ENCODE data around the gene OTOF. TPM values are rescaled to one million over a fixed set of nuclear protein-coding genes. Genes with fewer than 3 reads are reported as not detected.
"Not testable (repeated sequence)": the region's sequence is repeated elsewhere in the genome, so short reads cannot be mapped to it uniquely, and the experiment has no call there.

The OTOF gene
- polyA plus RNA-seq, 3 donors: 0.51 TPM; not detected in 2

DNA sequence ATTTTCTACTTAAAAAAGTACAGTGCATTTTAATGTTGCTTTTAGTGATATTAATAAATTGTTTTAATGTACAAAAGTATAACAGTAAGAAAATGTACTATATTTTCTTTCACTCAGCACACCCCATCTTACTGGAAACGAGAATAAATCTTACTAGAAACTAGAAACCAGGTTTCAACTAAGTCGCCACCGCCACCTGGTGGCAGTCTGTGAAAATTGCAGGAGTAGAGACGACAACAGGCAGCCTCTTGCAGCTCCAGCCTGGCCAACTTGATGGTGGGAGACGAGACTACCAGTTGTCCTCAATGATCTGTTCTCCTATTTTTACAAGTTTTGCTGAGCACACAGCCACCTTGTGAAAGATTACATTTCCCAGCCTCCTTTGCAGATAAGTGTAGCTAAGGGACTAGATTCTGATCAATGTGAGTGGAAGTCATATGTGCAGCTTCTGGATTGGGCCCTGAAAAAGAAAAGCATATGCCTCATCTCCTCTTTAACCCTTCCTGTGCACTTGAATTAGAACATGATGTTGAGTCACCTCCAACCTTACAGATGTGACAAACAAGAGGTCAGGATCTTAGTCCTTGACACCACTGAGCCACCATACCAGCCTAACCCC is 8.7 kb downstream of the OTOF start:
- Histone ChIP-seq H3K4me1 (ENCODE audit: control insufficient read depth in 1 of 2, insufficient read depth in 2 of 2, low read length in 2 of 2) (no peaks in the 10 kb centered on the region), H3K79me2 (ENCODE audit: insufficient read depth, low read length) (no peaks in the 10 kb centered on the region), H3K9me3 (replicated peaks in 1 of 2; ENCODE audit: control insufficient read depth in 1 of 2, insufficient read depth in 1 of 2, low read length in 2 of 2) (peaks cover 0 to 3% of the 10 kb centered on the region in 2 donors), H2AFZ (ENCODE audit: insufficient read depth, low read depth, low read length, poor library complexity, severe bottlenecking) (no peak overlapping the region), H3K4me2 (replicated peaks; ENCODE audit: extremely low read depth, low read length, poor library complexity, severe bottlenecking) (no peak overlapping the region), H3K9ac (ENCODE audit: insufficient read depth, low read length, poor library complexity, severe bottlenecking) (no peak overlapping the region), H3K36me3 (replicated peaks in 1 of 2; ENCODE audit: control insufficient read depth in 1 of 2, insufficient read depth in 2 of 2, low read length in 2 of 2) (no peaks in the 10 kb centered on the region), H4K20me1 (ENCODE audit: insufficient read depth, low read length) (no peaks in the 10 kb centered on the region), H3K4me3 (replicated peaks in 1 of 3; ENCODE audit: low read depth in 2 of 3, low read length in 3 of 3) (no peak overlapping the region), H3K27ac (ENCODE audit: low read depth in 1 of 2, low read length in 2 of 2) (no peak overlapping the region), H3K27me3 (ENCODE audit: control insufficient read depth in 2 of 2, insufficient read depth in 2 of 2, low read length in 2 of 2) (no peaks in the 10 kb centered on the region)
- peak; percentile 60 to 81 (median 67) for DNase-seq
- TF ChIP-seq, protein P1, sequence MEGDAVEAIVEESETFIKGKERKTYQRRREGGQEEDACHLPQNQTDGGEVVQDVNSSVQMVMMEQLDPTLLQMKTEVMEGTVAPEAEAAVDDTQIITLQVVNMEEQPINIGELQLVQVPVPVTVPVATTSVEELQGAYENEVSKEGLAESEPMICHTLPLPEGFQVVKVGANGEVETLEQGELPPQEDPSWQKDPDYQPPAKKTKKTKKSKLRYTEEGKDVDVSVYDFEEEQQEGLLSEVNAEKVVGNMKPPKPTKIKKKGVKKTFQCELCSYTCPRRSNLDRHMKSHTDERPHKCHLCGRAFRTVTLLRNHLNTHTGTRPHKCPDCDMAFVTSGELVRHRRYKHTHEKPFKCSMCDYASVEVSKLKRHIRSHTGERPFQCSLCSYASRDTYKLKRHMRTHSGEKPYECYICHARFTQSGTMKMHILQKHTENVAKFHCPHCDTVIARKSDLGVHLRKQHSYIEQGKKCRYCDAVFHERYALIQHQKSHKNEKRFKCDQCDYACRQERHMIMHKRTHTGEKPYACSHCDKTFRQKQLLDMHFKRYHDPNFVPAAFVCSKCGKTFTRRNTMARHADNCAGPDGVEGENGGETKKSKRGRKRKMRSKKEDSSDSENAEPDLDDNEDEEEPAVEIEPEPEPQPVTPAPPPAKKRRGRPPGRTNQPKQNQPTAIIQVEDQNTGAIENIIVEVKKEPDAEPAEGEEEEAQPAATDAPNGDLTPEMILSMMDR (IDR thresholded peaks at IDR 0.05): peak; percentile 96
- no peaks in the 10 kb centered on the region for H3K4me1 Mint-ChIP-seq
- no peak overlapping the region for H3K4me3 Mint-ChIP-seq
- intact Hi-C loops (cut with micrococcal nuclease): loop anchor here (2.0 to 10.0 kb wide), 2 partner anchors 224 to 518 kb away; partner anchors contain the start of genes HADHA (in 1 of the 2) and HADHB (in 1 of the 2)
- H3K27ac Mint-ChIP-seq: peak overlapping the region in 1 of 7 donors; percentile 18
- H3K27me3 Mint-ChIP-seq (ENCODE audit: low read depth in 3 of 3): peaks cover 0 to 4% (median 1%) of the 10 kb centered on the region in 3 donors
- peaks cover 2 to 7% (median 3%) of the 10 kb centered on the region in 7 donors for H3K9me3 Mint-ChIP-seq
- H3K36me3 Mint-ChIP-seq: no peaks in the 10 kb centered on the region
- WGBS (ENCODE audit: insufficient coverage): no CpG with 5 or more reads among the region's 5 CpGs

DNA sequence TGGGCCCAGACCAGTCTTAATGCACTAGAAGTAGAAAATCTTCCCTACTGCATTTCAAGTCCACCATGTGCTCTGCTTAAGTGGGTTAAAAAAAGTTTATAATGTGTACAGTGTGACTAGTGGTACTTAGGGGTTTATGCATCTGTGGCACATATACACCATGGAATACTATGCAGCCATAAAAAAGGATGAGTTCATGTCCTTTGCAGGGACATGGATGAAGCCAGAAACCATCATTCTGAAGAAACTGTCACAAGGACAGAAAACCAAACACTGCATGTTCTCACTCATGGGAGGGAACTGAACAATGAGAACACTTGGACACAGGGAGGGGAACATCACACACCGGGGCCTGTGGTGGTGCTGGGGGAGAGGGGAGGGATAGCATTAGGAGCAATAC is 9.4 kb downstream of the OTOF start:
- H3K36me3 ChIP-seq (replicated peaks in 1 of 2; ENCODE audit: control insufficient read depth in 1 of 2, insufficient read depth in 2 of 2, low read length in 2 of 2); H3K4me3 ChIP-seq (replicated peaks in 1 of 3; ENCODE audit: low read depth in 2 of 3, low read length in 3 of 3); H2AFZ ChIP-seq (ENCODE audit: insufficient read depth, low read depth, low read length, poor library complexity, severe bottlenecking); H3K27me3 Mint-ChIP-seq (ENCODE audit: low read depth in 3 of 3); H3K36me3 Mint-ChIP-seq; H3K27ac ChIP-seq (ENCODE audit: low read depth in 1 of 2, low read length in 2 of 2); H3K9ac ChIP-seq (ENCODE audit: insufficient read depth, low read length, poor library complexity, severe bottlenecking); H3K4me2 ChIP-seq (replicated peaks; ENCODE audit: extremely low read depth, low read length, poor library complexity, severe bottlenecking); H3K27me3 ChIP-seq (ENCODE audit: control insufficient read depth in 2 of 2, insufficient read depth in 2 of 2, low read length in 2 of 2); H3K9me3 ChIP-seq (replicated peaks in 1 of 2; ENCODE audit: control insufficient read depth in 1 of 2, insufficient read depth in 1 of 2, low read length in 2 of 2); H3K4me3 Mint-ChIP-seq; H3K4me1 Mint-ChIP-seq; H4K20me1 ChIP-seq (ENCODE audit: insufficient read depth, low read length); H3K27ac Mint-ChIP-seq; H3K79me2 ChIP-seq (ENCODE audit: insufficient read depth, low read length); DNase-seq; H3K9me3 Mint-ChIP-seq; H3K4me1 ChIP-seq (ENCODE audit: control insufficient read depth in 1 of 2, insufficient read depth in 2 of 2, low read length in 2 of 2): not testable (repeated sequence)
- intact Hi-C loops (cut with micrococcal nuclease): loop anchor here (2.0 to 10.0 kb wide), 2 partner anchors 224 to 518 kb away; partner anchors contain the start of genes HADHA (in 1 of the 2) and HADHB (in 1 of the 2)
- WGBS (ENCODE audit: insufficient coverage): no CpG with 5 or more reads among the region's 1 CpG

All from CD14-positive monocyte (primary cell).